Measurements from ENCODE around the gene GPR176. TPM values are rescaled to one million over a fixed set of nuclear protein-coding genes. Genes with fewer than 3 reads are reported as not detected.

GPR176 gene
- total RNA-seq, 4 donors from 2014 or later: 1.7 to 8.4 (median 5.4) TPM

DNA sequence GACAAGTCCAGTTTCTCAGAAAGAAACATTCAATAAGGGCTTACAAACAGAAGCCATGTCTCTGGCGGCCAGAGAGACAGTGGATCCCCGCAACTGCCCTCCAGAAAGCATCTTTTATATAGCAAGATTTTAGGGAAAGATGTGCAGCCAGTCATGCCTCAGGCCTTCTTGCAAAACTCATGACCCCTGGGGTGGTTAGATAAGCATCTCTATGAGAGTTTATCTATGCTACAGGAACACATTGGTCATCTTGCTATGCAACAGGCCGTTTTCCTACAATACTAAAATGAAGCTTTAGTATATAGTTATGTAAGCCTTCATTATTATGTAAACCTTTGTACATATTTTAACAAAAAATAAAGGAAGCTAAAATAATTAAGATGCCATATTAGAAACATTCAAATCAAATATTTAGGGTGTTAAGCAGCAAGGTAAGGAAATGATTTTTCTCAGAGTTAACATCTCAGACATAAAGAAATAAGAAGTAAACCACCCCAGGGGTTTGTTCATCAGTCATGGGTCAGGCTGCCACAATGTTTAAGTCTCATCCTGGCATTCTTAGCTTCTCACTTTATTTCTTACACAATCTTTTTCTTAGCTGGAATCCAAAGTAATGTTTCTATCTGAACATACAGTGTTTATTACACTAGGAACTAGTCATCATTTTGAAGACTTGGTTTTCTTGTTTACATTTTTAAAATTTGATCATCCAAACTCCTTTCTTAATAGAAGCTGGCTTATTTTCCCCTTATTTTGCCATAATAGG is 131.1 kb downstream of the GPR176 start:
- Histone ChIP-seq H3K4me1 (peaks cover 4 to 74% (median 71%) of the 10 kb centered on the region in 4 donors), H3K4me3 (no peak overlapping the region), H3K27ac (replicated peaks in 1 of 4) (peak overlapping the region; percentile 5 to 61 (median 32)), H3K36me3 (no peaks in the 10 kb centered on the region), H3K27me3 (no peaks in the 10 kb centered on the region), H3K9me3 (no peaks in the 10 kb centered on the region)
- 64% methylated on average over 3 of the region's 3 CpGs for WGBS
- no peak for DNase-seq (ENCODE audit: extremely low spot score)
- TF ChIP-seq, protein P1, sequence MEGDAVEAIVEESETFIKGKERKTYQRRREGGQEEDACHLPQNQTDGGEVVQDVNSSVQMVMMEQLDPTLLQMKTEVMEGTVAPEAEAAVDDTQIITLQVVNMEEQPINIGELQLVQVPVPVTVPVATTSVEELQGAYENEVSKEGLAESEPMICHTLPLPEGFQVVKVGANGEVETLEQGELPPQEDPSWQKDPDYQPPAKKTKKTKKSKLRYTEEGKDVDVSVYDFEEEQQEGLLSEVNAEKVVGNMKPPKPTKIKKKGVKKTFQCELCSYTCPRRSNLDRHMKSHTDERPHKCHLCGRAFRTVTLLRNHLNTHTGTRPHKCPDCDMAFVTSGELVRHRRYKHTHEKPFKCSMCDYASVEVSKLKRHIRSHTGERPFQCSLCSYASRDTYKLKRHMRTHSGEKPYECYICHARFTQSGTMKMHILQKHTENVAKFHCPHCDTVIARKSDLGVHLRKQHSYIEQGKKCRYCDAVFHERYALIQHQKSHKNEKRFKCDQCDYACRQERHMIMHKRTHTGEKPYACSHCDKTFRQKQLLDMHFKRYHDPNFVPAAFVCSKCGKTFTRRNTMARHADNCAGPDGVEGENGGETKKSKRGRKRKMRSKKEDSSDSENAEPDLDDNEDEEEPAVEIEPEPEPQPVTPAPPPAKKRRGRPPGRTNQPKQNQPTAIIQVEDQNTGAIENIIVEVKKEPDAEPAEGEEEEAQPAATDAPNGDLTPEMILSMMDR (IDR thresholded peaks at IDR 0.05): no peak
- TF ChIP-seq POLR2A (IDR thresholded peaks at IDR 0.05; ENCODE audit: low read depth): no peak
- TF ChIP-seq EP300 (IDR thresholded peaks at IDR 0.05): no peak
- no peak for TF ChIP-seq POLR2AphosphoS5 (IDR thresholded peaks at IDR 0.05)
- intact Hi-C loops (cut with DNase I): loop anchor here (5.0 kb wide), 1 partner anchor 148 kb away; no protein-coding TSS in a partner anchor

DNA sequence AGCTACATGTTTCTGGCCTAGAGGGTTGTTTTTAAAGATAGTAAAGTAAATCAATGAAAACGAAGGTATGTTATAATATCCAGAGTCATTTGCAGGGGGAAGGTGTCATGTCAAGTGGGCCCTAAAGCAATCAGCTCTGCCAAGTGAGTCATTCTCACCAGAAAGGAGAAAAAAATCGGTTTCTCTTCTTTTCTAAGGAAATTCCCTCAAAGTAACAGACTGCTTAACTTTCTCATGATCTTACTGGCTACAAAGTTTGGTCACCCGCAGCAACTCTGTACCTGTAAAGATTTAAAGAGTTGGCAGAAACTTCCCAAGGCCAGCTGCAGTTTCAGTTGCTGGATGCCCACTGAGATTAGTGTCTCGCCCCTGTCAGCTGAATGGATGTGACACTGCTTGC is 132.0 kb downstream of the GPR176 start:
- no peak for TF ChIP-seq EP300 (IDR thresholded peaks at IDR 0.05)
- no peak for TF ChIP-seq POLR2AphosphoS5 (IDR thresholded peaks at IDR 0.05)
- TF ChIP-seq, protein P1 (IDR thresholded peaks at IDR 0.05): no peak
- no peak for TF ChIP-seq POLR2A (IDR thresholded peaks at IDR 0.05; ENCODE audit: low read depth)

DNA sequence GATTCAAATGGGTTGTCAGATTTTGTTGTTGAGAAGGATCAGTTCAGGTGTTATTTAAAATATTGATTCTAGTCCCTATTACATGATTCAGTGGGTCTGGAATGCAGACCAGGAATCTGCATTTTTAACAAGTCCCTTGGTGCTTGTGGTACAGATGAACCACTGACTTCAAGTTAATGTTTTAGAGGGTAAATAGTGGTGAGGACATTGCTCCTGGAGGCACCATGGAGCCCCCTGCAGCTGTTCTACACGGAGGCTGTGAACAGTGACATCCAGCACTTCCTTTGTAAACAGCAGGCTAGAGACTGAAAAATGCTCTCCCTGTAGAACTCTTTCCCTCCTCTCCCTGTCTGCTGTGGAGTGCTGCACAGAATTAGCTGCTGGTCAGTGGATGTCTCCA is 132.6 kb downstream of the GPR176 start:
- Histone ChIP-seq H3K36me3 (no peaks in the 10 kb centered on the region), H3K9me3 (no peaks in the 10 kb centered on the region), H3K4me3 (no peak overlapping the region), H3K4me1 (peaks cover 13 to 76% (median 71%) of the 10 kb centered on the region in 4 donors), H3K27me3 (no peaks in the 10 kb centered on the region), H3K27ac (replicated peaks in 1 of 4) (no peak overlapping the region)
- intact Hi-C loops (cut with DNase I): loop anchor here (5.0 kb wide), 1 partner anchor 150 kb away; no protein-coding TSS in a partner anchor
- DNase-seq (ENCODE audit: extremely low spot score): no peak
- 27% methylated on average over 1 of the region's 1 CpG for WGBS
- TF ChIP-seq, protein P1 (IDR thresholded peaks at IDR 0.05): no peak

More for the DNA sequence above, 132.0 kb downstream of the GPR176 start:
- H3K4me1 ChIP-seq: peaks cover 13 to 83% (median 77%) of the 10 kb centered on the region in 4 donors
- no peak for DNase-seq (ENCODE audit: extremely low spot score)
- intact Hi-C loops (cut with DNase I): loop anchor here (5.0 kb wide), 1 partner anchor 149 kb away; no protein-coding TSS in a partner anchor
- 63% methylated on average over 4 of the region's 4 CpGs for WGBS
- no peaks in the 10 kb centered on the region for H3K9me3 ChIP-seq
- peak overlapping the region in 2 of 4 donors; percentile 38 to 61 for H3K27ac ChIP-seq (replicated peaks in 1 of 4)
- no peak overlapping the region for H3K4me3 ChIP-seq
- H3K36me3 ChIP-seq: no peaks in the 10 kb centered on the region
- no peaks in the 10 kb centered on the region for H3K27me3 ChIP-seq

DNA sequence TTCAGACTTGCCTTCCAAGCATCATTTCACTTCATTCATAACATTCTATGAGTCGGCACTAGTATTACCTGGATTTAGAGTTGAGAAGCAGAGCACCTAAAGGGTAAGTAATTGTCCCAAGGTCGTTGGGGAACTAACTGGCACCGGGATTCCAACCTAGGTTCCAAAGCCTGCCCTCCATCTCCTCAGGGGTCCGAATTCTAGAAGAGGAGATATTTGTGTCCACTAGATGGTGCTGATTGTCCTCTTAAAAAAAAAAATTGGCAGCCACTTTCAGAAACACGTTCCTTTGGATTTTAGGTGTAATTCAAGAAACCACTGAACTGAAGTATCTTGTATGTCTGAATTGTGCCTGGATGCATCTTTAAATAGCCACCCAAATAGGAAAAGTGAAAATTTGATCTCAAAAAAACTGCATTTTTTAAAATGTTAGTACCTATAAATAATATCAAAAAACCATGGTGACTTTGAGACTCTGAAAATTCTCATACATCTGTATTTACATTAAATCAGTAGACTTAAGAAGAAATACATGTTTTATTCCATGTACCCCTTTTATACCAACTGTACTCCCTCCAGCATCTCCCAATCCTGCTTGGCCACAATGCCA is 133.5 kb downstream of the GPR176 start:
- H3K4me3 ChIP-seq: no peak overlapping the region
- intact Hi-C loops (cut with DNase I): loop anchor here (5.0 kb wide), 1 partner anchor 151 kb away; no protein-coding TSS in a partner anchor
- no peaks in the 10 kb centered on the region for H3K27me3 ChIP-seq
- no peak for DNase-seq (ENCODE audit: extremely low spot score)
- peaks cover 13 to 77% (median 72%) of the 10 kb centered on the region in 4 donors for H3K4me1 ChIP-seq
- 4% methylated on average over 5 of the region's 5 CpGs for WGBS
- H3K36me3 ChIP-seq: no peaks in the 10 kb centered on the region
- H3K9me3 ChIP-seq: no peaks in the 10 kb centered on the region
- H3K27ac ChIP-seq (replicated peaks in 1 of 4): peak overlapping the region in 2 of 4 donors; percentile 8 to 40
- TF ChIP-seq EP300 (IDR thresholded peaks at IDR 0.05) (no peak), POLR2AphosphoS5 (IDR thresholded peaks at IDR 0.05) (no peak), POLR2A (IDR thresholded peaks at IDR 0.05; ENCODE audit: low read depth) (no peak)
- TF ChIP-seq, protein P1 (IDR thresholded peaks at IDR 0.05): peak; percentile 64 to 71 (median 66)
